ENCODE measurements around the gene APELA.
A peak's percentile ranks its signal among the peaks of the same experiment; 100 is the strongest.
"Not testable (repeated sequence)": the region's sequence is repeated elsewhere in the genome, so short reads cannot be mapped to it uniquely, and the experiment has no call there.

APELA gene

DNA sequence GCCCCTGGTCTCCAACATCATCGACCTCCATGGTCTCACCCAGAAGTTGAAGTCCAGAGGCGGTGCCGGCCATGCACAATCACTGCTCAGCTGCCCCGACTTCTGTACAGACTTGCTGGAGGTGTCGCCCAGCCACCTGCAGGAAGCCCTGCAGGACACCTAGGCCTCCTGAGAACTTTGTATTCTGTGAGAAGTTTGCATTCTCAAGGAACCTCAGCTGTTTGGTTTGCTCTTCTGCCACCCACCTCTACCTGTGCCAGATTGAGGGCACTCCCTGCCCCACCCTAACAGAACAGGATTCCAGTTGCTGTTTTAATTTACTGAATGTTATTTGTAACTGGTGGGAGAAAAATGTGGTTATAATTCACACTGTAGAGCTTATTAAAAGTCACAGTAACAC is 53.7 kb downstream of the APELA start:
- DNase-seq, result no peak
- Histone ChIP-seq H3K4me1 (no peaks in the 10 kb centered on the region), H3K9me3 (no peaks in the 10 kb centered on the region; the same call in 1 of the 2 replicates)

DNA sequence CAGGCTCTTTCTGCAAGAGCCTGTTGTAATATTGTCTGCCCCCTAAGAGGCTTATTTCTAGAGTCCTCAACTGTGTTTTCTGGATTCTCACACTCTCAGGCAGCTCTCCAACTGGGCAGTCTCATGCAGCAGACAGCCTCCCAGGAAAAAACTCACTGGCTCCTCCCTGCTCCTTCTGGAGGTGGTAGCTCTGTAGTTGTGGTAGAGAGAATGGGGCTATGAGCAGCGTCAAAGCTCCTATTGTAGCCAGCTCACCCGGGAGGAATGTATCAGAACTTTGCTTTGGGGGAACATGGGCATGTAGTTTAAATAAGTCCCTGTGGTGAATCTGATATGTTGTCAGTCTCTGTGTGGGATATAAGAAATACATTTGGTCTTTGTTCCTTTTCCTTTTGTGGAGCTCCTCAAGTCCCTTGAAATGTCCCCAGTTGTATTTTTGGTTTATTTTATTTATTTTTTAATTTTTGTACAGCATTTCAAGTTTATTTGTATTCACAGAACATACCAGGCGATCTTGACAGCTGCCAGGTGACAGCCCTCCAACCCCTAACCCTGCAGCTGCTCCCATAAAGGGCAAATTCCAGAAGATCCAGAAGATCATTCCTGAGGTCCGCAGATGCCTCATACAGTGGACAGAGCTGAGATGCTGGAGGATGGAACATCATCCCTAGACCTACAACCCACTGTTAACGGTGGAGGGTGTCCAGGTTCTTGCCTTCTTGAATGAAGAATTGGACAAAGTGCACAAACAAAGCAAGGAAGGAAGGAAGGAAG is 54.8 kb downstream of the APELA start:
- no peak for TF ChIP-seq CTCF (IDR thresholded peaks at IDR 0.05; ENCODE audit: low read depth, low read length)
- no peaks in the 10 kb centered on the region for H3K27me3 ChIP-seq
- H3K36me3 ChIP-seq, result no peaks in the 10 kb centered on the region
- no peak for DNase-seq
- no peak overlapping the region for H3K4me3 ChIP-seq (ENCODE audit: low read depth, low read length)
- H3K4me1 ChIP-seq, result no peaks in the 10 kb centered on the region
- no peaks in the 10 kb centered on the region; the same call in 1 of the 2 replicates for H3K9me3 ChIP-seq

More for the DNA sequence above, 53.7 kb downstream of the APELA start:
- H3K36me3 ChIP-seq, result no peaks in the 10 kb centered on the region
- no peak for TF ChIP-seq CTCF (IDR thresholded peaks at IDR 0.05; ENCODE audit: low read depth, low read length)
- H3K4me3 ChIP-seq (ENCODE audit: low read depth, low read length), result no peak overlapping the region
- no peaks in the 10 kb centered on the region for H3K27me3 ChIP-seq

DNA sequence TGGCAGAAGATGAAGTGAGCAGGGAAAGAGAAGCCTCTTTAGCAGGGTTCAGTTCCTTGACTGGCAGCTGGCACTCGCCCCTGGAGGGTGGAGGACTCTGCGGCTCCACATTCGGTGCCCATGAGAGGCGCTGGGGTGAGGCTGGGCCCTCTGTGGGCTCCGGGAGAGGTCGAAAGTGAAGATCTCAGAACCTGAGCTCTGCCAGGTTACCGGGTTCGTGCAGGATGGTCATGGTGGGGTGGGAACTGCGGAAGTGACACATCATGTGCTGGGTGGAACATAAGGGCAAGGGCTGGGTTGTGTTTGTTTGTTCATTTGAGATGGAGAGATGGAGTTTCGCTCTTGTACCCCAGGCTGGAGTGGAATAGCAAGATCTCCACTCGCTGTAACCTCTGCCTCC is 56.3 kb downstream of the APELA start:
- Histone ChIP-seq H3K9me3 (no peaks in the 10 kb centered on the region; the same call in 1 of the 2 replicates), H3K27me3 (no peaks in the 10 kb centered on the region), H3K4me3 (ENCODE audit: low read depth, low read length) (no peak overlapping the region), H3K4me1 (no peaks in the 10 kb centered on the region), H3K36me3 (no peaks in the 10 kb centered on the region)
- DNase-seq, result no peak
- TF ChIP-seq CTCF (IDR thresholded peaks at IDR 0.05; ENCODE audit: low read depth, low read length), result no peak

GRCh38 chr4:164935363-164935762 is 58.4 kb downstream of the APELA start:
- peak; percentile 40 for TF ChIP-seq CTCF (IDR thresholded peaks at IDR 0.05; ENCODE audit: low read depth, low read length)
- Histone ChIP-seq H3K9me3 (no peaks in the 10 kb centered on the region; the same call in 1 of the 2 replicates), H3K36me3 (no peaks in the 10 kb centered on the region), H3K4me3 (ENCODE audit: low read depth, low read length) (no peak overlapping the region), H3K4me1 (no peaks in the 10 kb centered on the region), H3K27me3 (no peaks in the 10 kb centered on the region)
- no peak for DNase-seq

DNA sequence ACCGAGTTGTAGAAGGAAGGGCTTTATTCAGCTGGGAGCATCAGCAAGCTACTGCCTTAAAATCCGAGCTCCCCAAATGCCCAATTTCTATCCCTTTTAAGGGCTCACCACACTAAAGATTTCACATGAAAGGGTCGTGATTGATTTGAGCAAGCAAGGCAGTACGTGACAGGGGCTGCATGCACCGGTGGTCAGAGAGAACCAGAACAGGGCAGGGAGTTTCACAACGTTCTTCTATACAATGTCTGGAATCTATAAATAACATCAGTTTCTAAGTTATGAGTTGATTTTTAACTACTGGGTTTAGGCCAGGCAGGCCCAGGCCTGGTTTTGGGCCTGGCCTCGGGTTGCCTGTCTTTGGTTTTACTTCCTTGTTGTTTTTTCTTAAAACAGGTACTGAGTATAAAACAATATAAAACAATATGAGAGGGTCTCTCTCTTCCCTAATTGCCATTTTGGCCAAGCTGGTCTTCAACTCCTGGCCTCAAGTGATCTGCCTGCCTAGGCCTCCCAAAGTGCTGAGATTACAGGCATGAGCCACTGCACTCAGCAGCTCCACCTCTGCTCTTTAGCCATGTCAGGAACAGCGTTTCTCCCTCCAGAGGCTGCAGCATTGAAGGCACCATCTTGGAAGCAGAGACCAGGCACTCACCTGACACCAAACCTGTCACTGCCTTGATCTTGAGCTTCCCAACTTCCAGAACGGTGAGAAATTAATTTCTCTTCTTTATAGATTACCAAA is 59.1 kb downstream of the APELA start:
- not testable (repeated sequence) for H3K4me1 ChIP-seq; DNase-seq; H3K27me3 ChIP-seq; H3K9me3 ChIP-seq; H3K4me3 ChIP-seq (ENCODE audit: low read depth, low read length); H3K36me3 ChIP-seq

DNA sequence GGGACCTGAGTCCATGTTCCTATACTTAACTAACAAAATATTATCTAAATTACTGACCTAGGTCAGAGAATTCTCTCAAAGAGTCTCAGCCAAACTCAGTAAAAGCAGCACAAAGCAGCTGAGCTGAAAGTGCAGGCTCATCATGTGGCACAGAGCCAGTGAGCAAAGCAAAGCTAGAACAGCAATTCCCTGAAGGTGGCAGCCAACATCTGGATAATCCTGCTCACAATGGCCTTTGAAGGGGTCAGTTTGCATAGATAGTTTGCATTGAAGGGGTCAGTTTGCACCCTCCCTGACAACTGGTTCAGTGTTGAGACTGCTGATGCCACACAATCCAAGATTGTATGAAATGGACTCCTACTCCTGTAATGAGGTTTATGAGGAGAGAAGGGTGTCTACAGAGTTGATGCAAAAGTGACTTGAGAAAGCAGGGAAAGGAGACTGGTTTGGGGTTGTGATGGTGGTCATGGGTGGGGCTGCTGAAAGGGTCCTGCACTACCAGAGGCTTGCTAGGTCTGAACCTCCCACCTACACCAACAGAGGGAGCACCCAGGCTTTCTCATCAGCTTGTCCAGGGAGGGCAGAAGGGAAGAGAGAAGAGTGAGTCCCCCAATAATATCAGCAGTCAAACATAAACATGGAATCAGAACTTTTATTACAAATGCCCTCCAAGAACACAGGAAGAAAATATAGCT is 60.7 kb downstream of the APELA start:
- TF ChIP-seq CTCF (IDR thresholded peaks at IDR 0.05; ENCODE audit: low read depth, low read length), result peak; percentile 41
- no peaks in the 10 kb centered on the region for H3K27me3 ChIP-seq
- no peaks in the 10 kb centered on the region for H3K36me3 ChIP-seq
- no peak for DNase-seq
- H3K4me1 ChIP-seq, result no peaks in the 10 kb centered on the region
- H3K4me3 ChIP-seq (ENCODE audit: low read depth, low read length), result no peak overlapping the region
- H3K9me3 ChIP-seq, result no peaks in the 10 kb centered on the region

Data from BE2C (cell line).